ENCODE results near the gene WDR53. TPM values are rescaled to one million over a fixed set of nuclear protein-coding genes. Genes with fewer than 3 reads are reported as not detected.

WDR53 gene
- polyA plus RNA-seq, 1 donor (not counting 4 experiments of a cell fraction or from before 2014, with no cell fraction given), result 14.2 TPM

DNA sequence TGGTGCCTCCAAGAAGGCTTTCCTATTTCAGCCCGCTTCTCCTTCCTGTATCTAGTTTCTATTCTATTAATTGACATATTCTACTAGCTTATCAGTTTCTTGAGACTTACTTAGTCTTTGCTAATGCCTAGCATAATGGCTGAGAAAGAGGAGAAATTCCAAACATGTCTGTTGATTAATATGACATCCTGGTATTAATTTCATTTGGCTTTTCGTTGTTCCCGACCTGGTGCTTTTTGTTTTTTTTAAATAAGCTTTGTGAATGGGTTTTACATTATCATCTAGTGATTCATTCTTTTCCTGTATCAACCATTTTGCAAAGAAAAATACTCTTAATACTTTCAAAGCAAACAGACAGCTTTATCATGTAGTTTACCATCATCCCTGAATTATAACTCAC is 13.1 kb downstream of the WDR53 start:
- no peaks in the 10 kb centered on the region for H3K27me3 ChIP-seq (ENCODE audit: control insufficient read depth, extremely low read depth, insufficient read depth, low read length)
- peaks cover 0 to 4% of the 10 kb centered on the region in 2 experiments for H3K36me3 ChIP-seq (ENCODE audit: control insufficient read depth in 2 of 2, extremely low read depth in 1 of 2, insufficient read depth in 2 of 2, low read length in 2 of 2)
- H3K4me2 ChIP-seq (ENCODE audit: control insufficient read depth, extremely low read depth, insufficient read depth, low read depth, low read length), result no peak overlapping the region
- H2AFZ ChIP-seq (ENCODE audit: control insufficient read depth, low read length), result no peak overlapping the region
- H3K9me1 ChIP-seq (ENCODE audit: control insufficient read depth, extremely low read depth, insufficient read depth, low read length), result no peaks in the 10 kb centered on the region
- H3K4me1 ChIP-seq (ENCODE audit: control insufficient read depth, extremely low read depth, insufficient read depth, low read length), result no peaks in the 10 kb centered on the region
- no peaks in the 10 kb centered on the region for H4K20me1 ChIP-seq (ENCODE audit: control insufficient read depth, extremely low read depth, insufficient read depth, low read length)
- H3K27ac ChIP-seq (ENCODE audit: control insufficient read depth, insufficient read depth, low read length), result no peak overlapping the region
- no peak overlapping the region for H3K4me3 ChIP-seq (ENCODE audit: control insufficient read depth in 2 of 3, extremely low read depth in 1 of 3, insufficient read depth in 2 of 3, low read depth in 1 of 3, low read length in 3 of 3)
- H3K79me2 ChIP-seq (ENCODE audit: control insufficient read depth, insufficient read depth, low read length), result no peaks in the 10 kb centered on the region
- TF ChIP-seq EZH2 (IDR thresholded peaks at IDR 0.05; ENCODE audit: low read length), result no peak
- TF ChIP-seq, protein P1, sequence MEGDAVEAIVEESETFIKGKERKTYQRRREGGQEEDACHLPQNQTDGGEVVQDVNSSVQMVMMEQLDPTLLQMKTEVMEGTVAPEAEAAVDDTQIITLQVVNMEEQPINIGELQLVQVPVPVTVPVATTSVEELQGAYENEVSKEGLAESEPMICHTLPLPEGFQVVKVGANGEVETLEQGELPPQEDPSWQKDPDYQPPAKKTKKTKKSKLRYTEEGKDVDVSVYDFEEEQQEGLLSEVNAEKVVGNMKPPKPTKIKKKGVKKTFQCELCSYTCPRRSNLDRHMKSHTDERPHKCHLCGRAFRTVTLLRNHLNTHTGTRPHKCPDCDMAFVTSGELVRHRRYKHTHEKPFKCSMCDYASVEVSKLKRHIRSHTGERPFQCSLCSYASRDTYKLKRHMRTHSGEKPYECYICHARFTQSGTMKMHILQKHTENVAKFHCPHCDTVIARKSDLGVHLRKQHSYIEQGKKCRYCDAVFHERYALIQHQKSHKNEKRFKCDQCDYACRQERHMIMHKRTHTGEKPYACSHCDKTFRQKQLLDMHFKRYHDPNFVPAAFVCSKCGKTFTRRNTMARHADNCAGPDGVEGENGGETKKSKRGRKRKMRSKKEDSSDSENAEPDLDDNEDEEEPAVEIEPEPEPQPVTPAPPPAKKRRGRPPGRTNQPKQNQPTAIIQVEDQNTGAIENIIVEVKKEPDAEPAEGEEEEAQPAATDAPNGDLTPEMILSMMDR (optimal IDR thresholded peaks at IDR 0.05 in 1 of 3, IDR thresholded peaks at IDR 0.05 in 1 of 3, conservative IDR thresholded peaks at IDR 0.05 in 1 of 3; ENCODE audit: extremely low read depth in 1 of 3, insufficient read depth in 2 of 3, low read length in 3 of 3), result no peak
- DNase-seq (ENCODE audit: low read depth, low spot score), result no peak
- H3K9me3 ChIP-seq (ENCODE audit: control insufficient read depth, low read depth, low read length), result no peaks in the 10 kb centered on the region
- FAIRE-seq, result no peak
- H3K9ac ChIP-seq (ENCODE audit: control insufficient read depth, extremely low read depth, insufficient read depth, low read length), result no peak overlapping the region
- dilution Hi-C loops (cut with MboI; ENCODE audit: extremely low pct_ligation_motif_present, low sequenced_read_pairs), result no loop called here

DNA sequence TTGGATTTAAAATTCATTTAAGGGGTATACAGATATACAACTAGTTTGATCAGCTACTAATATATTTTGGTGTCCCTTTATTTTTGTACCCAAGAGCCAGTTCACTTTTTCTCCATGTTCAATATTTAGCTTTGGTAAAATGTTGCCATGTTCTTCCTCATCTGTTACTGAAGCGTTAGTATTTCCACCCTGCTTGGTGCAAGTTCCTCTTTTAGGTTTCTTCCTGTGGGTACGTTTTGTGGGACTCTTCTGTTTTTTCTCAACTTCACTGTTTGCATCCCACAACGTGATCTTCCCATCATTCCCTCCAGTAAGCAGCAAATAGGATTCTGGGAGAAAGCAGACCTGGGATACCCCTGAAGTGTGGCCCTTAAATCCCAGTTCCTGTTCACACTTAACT is 14.1 kb downstream of the WDR53 start:
- Histone ChIP-seq H3K27me3 (ENCODE audit: control insufficient read depth, extremely low read depth, insufficient read depth, low read length) (no peaks in the 10 kb centered on the region), H3K9me1 (ENCODE audit: control insufficient read depth, extremely low read depth, insufficient read depth, low read length) (no peaks in the 10 kb centered on the region), H3K27ac (ENCODE audit: control insufficient read depth, insufficient read depth, low read length) (no peak overlapping the region), H3K9ac (ENCODE audit: control insufficient read depth, extremely low read depth, insufficient read depth, low read length) (no peak overlapping the region), H3K4me1 (ENCODE audit: control insufficient read depth, extremely low read depth, insufficient read depth, low read length) (no peaks in the 10 kb centered on the region), H3K9me3 (ENCODE audit: control insufficient read depth, low read depth, low read length) (no peaks in the 10 kb centered on the region), H3K79me2 (ENCODE audit: control insufficient read depth, insufficient read depth, low read length) (no peaks in the 10 kb centered on the region), H4K20me1 (ENCODE audit: control insufficient read depth, extremely low read depth, insufficient read depth, low read length) (no peaks in the 10 kb centered on the region), H3K4me3 (ENCODE audit: control insufficient read depth in 2 of 3, extremely low read depth in 1 of 3, insufficient read depth in 2 of 3, low read depth in 1 of 3, low read length in 3 of 3) (no peak overlapping the region), H2AFZ (ENCODE audit: control insufficient read depth, low read length) (no peak overlapping the region), H3K4me2 (ENCODE audit: control insufficient read depth, extremely low read depth, insufficient read depth, low read depth, low read length) (no peak overlapping the region), H3K36me3 (ENCODE audit: control insufficient read depth in 2 of 2, extremely low read depth in 1 of 2, insufficient read depth in 2 of 2, low read length in 2 of 2) (peaks cover 0 to 4% of the 10 kb centered on the region in 2 experiments)
- no peak for DNase-seq (ENCODE audit: low read depth, low spot score)
- no peak for FAIRE-seq
- dilution Hi-C loops (cut with MboI; ENCODE audit: extremely low pct_ligation_motif_present, low sequenced_read_pairs), result no loop called here
- TF ChIP-seq, protein P1 (optimal IDR thresholded peaks at IDR 0.05 in 1 of 3, IDR thresholded peaks at IDR 0.05 in 1 of 3, conservative IDR thresholded peaks at IDR 0.05 in 1 of 3; ENCODE audit: extremely low read depth in 1 of 3, insufficient read depth in 2 of 3, low read length in 3 of 3), result no peak
- no peak for TF ChIP-seq EZH2 (IDR thresholded peaks at IDR 0.05; ENCODE audit: low read length)

All from keratinocyte (primary cell).